ENCODE data around the gene FSHR. TPM values are rescaled to one million over a fixed set of nuclear protein-coding genes. Genes with fewer than 3 reads are reported as not detected.

The FSHR gene, protein sequence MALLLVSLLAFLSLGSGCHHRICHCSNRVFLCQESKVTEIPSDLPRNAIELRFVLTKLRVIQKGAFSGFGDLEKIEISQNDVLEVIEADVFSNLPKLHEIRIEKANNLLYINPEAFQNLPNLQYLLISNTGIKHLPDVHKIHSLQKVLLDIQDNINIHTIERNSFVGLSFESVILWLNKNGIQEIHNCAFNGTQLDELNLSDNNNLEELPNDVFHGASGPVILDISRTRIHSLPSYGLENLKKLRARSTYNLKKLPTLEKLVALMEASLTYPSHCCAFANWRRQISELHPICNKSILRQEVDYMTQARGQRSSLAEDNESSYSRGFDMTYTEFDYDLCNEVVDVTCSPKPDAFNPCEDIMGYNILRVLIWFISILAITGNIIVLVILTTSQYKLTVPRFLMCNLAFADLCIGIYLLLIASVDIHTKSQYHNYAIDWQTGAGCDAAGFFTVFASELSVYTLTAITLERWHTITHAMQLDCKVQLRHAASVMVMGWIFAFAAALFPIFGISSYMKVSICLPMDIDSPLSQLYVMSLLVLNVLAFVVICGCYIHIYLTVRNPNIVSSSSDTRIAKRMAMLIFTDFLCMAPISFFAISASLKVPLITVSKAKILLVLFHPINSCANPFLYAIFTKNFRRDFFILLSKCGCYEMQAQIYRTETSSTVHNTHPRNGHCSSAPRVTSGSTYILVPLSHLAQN
- total RNA-seq (not detected), polyA plus RNA-seq (not detected)

DNA sequence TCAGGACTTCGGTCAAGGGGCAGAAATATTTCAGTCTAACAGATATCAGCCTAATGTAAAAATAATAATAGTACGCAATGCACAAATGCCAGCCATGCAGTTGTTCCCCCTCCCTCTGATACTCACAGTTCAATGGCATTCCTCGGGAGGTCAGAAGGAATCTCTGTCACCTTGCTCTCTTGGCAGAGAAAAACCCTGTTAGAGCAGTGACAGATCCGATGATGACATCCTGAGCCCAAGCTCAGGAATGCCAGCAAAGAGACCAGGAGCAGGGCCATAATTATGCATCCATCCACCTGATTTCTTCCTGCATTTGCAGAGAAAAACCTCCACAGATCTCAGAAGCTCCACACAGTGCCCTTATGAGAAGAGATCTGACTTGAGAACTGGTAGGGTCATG is at the start of gene FSHR:
TSS of gene FSHR (minus strand) at position 376 of the 400 bp plus-strand sequence. CDS start at position 278, 98 bp downstream.
- H3K9me3 ChIP-seq = peaks cover 0 to 7% (median 0%) of the 10 kb centered on the region in 4 donors
- TF ChIP-seq POLR2A (IDR thresholded peaks at IDR 0.05) = no peak
- TF ChIP-seq POLR2AphosphoS5 (IDR thresholded peaks at IDR 0.05) = no peak
- TF ChIP-seq, protein P1, sequence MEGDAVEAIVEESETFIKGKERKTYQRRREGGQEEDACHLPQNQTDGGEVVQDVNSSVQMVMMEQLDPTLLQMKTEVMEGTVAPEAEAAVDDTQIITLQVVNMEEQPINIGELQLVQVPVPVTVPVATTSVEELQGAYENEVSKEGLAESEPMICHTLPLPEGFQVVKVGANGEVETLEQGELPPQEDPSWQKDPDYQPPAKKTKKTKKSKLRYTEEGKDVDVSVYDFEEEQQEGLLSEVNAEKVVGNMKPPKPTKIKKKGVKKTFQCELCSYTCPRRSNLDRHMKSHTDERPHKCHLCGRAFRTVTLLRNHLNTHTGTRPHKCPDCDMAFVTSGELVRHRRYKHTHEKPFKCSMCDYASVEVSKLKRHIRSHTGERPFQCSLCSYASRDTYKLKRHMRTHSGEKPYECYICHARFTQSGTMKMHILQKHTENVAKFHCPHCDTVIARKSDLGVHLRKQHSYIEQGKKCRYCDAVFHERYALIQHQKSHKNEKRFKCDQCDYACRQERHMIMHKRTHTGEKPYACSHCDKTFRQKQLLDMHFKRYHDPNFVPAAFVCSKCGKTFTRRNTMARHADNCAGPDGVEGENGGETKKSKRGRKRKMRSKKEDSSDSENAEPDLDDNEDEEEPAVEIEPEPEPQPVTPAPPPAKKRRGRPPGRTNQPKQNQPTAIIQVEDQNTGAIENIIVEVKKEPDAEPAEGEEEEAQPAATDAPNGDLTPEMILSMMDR (IDR thresholded peaks at IDR 0.05) = no peak
- no peak for TF ChIP-seq EP300 (IDR thresholded peaks at IDR 0.05)
- no peak within 1 kb of the TSS for H3K4me3 ChIP-seq
- no peak for DNase-seq
- no peaks in the 10 kb centered on the region for H3K27me3 ChIP-seq
- WGBS, 2 donors = 66 to 74% methylated on average over 4 of the region's 4 CpGs
- intact Hi-C loops (cut with DNase I) = no loop called here
- no peak within 1 kb of the TSS for H3K27ac ChIP-seq
- H3K36me3 ChIP-seq = no peaks in the 10 kb centered on the region
- no peaks in the 10 kb centered on the region for H3K4me1 ChIP-seq

DNA sequence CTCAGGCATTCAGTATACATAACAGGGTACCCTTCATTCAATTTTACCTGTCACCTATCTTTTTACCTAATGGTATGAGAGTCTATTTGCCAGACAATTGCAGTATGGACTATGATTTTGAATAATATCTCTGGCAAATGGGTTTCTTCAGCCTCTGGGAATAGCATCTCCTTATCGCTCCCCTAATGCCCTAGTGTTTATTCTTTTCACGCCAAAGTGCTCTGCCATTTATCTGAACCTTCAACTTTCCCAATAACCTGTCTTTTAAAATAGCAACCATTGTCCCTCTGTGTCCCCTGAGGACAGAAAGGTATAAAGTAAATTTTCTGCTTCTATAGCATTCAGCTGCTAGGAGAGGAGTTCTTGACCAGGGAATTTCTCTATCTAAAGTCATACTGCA is 45.0 kb upstream of the FSHR start:
- Histone ChIP-seq H3K4me1 (no peaks in the 10 kb centered on the region), H3K9me3 (no peaks in the 10 kb centered on the region), H3K4me3 (no peak overlapping the region), H3K36me3 (no peaks in the 10 kb centered on the region), H3K27me3 (no peaks in the 10 kb centered on the region), H3K27ac (no peak overlapping the region)
- no peak for DNase-seq
- TF ChIP-seq EP300 (IDR thresholded peaks at IDR 0.05) = no peak
- TF ChIP-seq, protein P1 (IDR thresholded peaks at IDR 0.05) = no peak
- TF ChIP-seq POLR2A (IDR thresholded peaks at IDR 0.05) = no peak
- no peak for TF ChIP-seq POLR2AphosphoS5 (IDR thresholded peaks at IDR 0.05)
- intact Hi-C loops (cut with DNase I) = no loop called here
- 84 to 90% methylated on average over 2 of the region's 2 CpGs for WGBS, 2 donors

DNA sequence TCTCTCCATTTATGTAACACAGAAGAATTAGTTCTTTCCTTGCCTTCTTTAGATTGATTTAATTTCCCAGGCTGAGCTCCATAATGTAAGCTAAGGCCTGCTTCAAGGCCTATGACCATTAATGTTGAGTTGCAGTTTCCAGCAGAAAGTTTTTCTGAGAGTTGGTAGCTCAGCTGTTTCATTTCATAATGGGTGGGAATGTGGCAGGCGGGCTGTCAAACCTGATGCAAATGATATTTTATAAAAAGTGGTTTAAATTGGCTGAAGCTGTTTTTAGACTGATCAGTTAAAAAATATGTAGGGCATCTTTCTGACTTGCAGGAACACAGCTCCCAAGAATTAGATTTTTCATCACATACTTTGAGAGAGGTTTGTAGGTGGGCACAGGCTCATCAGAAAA is 40.4 kb upstream of the FSHR start:
- Histone ChIP-seq H3K27ac (no peak overlapping the region), H3K36me3 (no peaks in the 10 kb centered on the region), H3K4me3 (no peak overlapping the region), H3K27me3 (no peaks in the 10 kb centered on the region), H3K9me3 (no peaks in the 10 kb centered on the region), H3K4me1 (no peaks in the 10 kb centered on the region)
- TF ChIP-seq, protein P1 (IDR thresholded peaks at IDR 0.05) = no peak
- 91 to 96% methylated on average over 1 of the region's 1 CpG for WGBS, 2 donors
- intact Hi-C loops (cut with DNase I) = no loop called here
- no peak for DNase-seq

DNA sequence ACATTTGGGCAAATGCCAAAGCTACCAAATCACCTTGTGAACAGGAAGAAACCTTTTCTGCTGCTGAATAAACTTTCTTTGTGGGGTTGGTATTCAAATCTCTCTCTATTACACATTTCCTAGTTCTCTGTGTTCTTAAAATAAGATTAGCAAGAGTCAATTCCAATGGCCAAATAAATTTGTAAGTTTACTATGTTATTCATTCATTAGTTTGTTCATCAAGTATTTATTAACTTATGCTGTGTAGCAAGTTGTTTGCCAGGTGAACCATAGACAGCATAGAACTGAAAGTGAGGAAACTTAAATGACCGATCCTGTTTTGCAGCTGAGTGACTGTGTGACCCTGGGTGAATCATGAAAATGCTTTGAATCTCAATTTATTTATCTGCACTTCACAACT is 37.7 kb upstream of the FSHR start:
- WGBS, 2 donors = 89 to 94% methylated on average over 1 of the region's 1 CpG
- intact Hi-C loops (cut with DNase I) = no loop called here
- TF ChIP-seq, protein P1 (IDR thresholded peaks at IDR 0.05) = no peak
- TF ChIP-seq EP300 (IDR thresholded peaks at IDR 0.05) (no peak), POLR2A (IDR thresholded peaks at IDR 0.05) (no peak), POLR2AphosphoS5 (IDR thresholded peaks at IDR 0.05) (no peak)
- Histone ChIP-seq H3K27me3 (no peaks in the 10 kb centered on the region), H3K9me3 (no peaks in the 10 kb centered on the region), H3K36me3 (no peaks in the 10 kb centered on the region), H3K27ac (no peak overlapping the region), H3K4me1 (no peaks in the 10 kb centered on the region), H3K4me3 (no peak overlapping the region)
- DNase-seq = no peak

Measured in sigmoid colon (tissue), 7 donors.